Measurements from ENCODE around the gene VSNL1.

DNA sequence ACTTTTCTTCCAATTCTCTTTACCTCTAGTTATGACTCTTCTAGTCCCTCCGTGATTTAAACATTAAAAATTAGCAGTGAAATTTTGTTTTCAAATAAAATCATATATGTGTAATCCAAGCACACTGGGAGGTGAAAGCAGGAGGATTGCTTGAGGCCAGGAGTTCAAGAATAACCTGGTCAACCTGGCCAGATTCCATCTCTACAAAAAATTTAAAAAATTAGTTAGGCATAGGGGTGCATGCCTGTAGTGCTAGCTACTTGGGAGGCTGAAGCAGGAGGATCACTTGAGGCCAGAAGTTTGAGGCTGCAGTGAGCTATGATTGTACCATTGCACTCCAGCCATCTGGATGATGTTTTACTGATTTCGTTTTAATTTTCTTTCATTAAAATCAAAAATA, 7.0 kb upstream of the VSNL1 start:
- TF ChIP-seq, protein P1, sequence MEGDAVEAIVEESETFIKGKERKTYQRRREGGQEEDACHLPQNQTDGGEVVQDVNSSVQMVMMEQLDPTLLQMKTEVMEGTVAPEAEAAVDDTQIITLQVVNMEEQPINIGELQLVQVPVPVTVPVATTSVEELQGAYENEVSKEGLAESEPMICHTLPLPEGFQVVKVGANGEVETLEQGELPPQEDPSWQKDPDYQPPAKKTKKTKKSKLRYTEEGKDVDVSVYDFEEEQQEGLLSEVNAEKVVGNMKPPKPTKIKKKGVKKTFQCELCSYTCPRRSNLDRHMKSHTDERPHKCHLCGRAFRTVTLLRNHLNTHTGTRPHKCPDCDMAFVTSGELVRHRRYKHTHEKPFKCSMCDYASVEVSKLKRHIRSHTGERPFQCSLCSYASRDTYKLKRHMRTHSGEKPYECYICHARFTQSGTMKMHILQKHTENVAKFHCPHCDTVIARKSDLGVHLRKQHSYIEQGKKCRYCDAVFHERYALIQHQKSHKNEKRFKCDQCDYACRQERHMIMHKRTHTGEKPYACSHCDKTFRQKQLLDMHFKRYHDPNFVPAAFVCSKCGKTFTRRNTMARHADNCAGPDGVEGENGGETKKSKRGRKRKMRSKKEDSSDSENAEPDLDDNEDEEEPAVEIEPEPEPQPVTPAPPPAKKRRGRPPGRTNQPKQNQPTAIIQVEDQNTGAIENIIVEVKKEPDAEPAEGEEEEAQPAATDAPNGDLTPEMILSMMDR (IDR thresholded peaks at IDR 0.05): no peak
- TF ChIP-seq EZH2 (IDR thresholded peaks at IDR 0.05; ENCODE audit: borderline replicate concordance, insufficient read depth, low read depth, low read length, poor library complexity, severe bottlenecking): no peak

All from B cell (primary cell).